Ovary (tissue), 3 donors: ENCODE results near the gene TOP3B.

Experiments
- CTCF ChIP-seq, 3 donors: fragments of 450-650 bp in 2 of 3; fragments of 200-600 bp in 1 of 3; IDR thresholded peaks; one replicate each; pipeline versions ENCODE4 v1.5.1 to v1.8.0; 2016 to 2022; ENCODE audit warnings: antibody characterized with exemption in 3 of 3, mild to moderate bottlenecking in 1 of 3
- EP300 ChIP-seq: sonication (generic); formaldehyde crosslinking; IDR thresholded peaks from one replicate; pipeline ENCODE4 v1.6.1; 2017; ENCODE audit warnings: antibody characterized with exemption
- POLR2A ChIP-seq: fragments of 450-650 bp; IDR thresholded peaks from one replicate; pipeline ENCODE4 v1.6.1; 2017; ENCODE audit warnings: antibody characterized with exemption, mild to moderate bottlenecking, moderate library complexity
- donor health status: DM: no; HTN: no; CAD: no.

GRCh38 chr22:21949569-21949918 is 33.0 kb downstream of the TOP3B start:
- TF ChIP-seq CTCF (IDR thresholded peaks at IDR 0.05) (no peak), EP300 (no peak), POLR2A (no peak)
